GM12878 (cell line): ENCODE data around the gene ABCC1.

ENCODE experiments used
- EGR1 ChIP-seq, 2 experiments: IDR thresholded peaks; 1 replicate in 1 of 2; 2 replicates in 1 of 2; pipeline ENCODE4 v1.6.1; 2011 to 2012; ENCODE audit warnings: low read depth in 2 of 2, low read length in 2 of 2, borderline replicate concordance in 1 of 2, mild to moderate bottlenecking in 1 of 2, moderate library complexity in 1 of 2
- IRF4 ChIP-seq: IDR thresholded peaks from 2 replicates; pipeline ENCODE4 v1.6.1; 2011; ENCODE audit warnings: low read depth, low read length
- JUND ChIP-seq: IDR thresholded peaks from 2 replicates; pipeline ENCODE4 v1.6.1; 2012; ENCODE audit warnings: low read depth, mild to moderate bottlenecking, low read length, improper control_type of control experiment, moderate library complexity
- MYC ChIP-seq: IDR thresholded peaks from 2 replicates; pipeline ENCODE4 v1.6.1; 2011; ENCODE audit warnings: mild to moderate bottlenecking, low read length, moderate library complexity, inconsistent platforms; ENCODE audit not compliant: insufficient read depth, insufficient replicate concordance, insufficient read length, severe bottlenecking
- RFX5 ChIP-seq: IDR thresholded peaks from 2 replicates; pipeline ENCODE4 v1.6.1; 2011; ENCODE audit warnings: low read depth, low read length, improper control_type of control experiment
- ZNF384 ChIP-seq: IDR thresholded peaks from 2 replicates; pipeline ENCODE4 v1.6.1; 2012; ENCODE audit warnings: low read depth, mild to moderate bottlenecking, low read length, improper control_type of control experiment, borderline replicate concordance
- TF ChIP-seq, protein P1 (sequence below), 3 experiments: IDR thresholded peaks in 2 of 3; conservative IDR thresholded peaks in 1 of 3; 2 replicates each; pipeline ENCODE4 v1.5.1; 2011; ENCODE audit warnings: low read depth in 3 of 3, low read length in 3 of 3, mild to moderate bottlenecking in 3 of 3, control low read depth in 2 of 3, moderate library complexity in 2 of 3, inconsistent platforms in 1 of 3, mixed read lengths in 1 of 3; ENCODE audit not compliant: control insufficient read depth in 2 of 3, insufficient read depth in 1 of 3; ENCODE audit errors: extremely low read depth in 1 of 3

DNA sequence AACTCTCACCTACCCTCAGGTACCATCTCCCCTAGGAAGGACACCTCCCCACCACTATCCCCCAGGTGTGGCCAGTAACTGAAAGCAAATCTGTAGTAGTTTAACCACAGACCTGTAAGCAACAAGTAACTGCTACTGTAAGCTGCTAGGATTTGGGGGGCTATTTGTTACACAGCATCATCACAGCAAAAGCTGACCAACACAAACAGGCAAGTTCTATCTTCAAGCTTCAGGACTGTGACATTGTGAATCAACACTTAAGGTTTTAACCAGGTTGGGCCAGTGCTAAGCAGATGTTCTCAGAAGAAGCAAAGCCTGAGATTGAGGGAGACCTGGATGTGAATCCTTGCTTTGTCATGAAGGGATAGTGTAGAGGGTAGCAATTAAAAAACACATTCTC lies 226.9 kb downstream of the ABCC1 start:
- no peak for TF ChIP-seq JUND
- TF ChIP-seq, protein P1, sequence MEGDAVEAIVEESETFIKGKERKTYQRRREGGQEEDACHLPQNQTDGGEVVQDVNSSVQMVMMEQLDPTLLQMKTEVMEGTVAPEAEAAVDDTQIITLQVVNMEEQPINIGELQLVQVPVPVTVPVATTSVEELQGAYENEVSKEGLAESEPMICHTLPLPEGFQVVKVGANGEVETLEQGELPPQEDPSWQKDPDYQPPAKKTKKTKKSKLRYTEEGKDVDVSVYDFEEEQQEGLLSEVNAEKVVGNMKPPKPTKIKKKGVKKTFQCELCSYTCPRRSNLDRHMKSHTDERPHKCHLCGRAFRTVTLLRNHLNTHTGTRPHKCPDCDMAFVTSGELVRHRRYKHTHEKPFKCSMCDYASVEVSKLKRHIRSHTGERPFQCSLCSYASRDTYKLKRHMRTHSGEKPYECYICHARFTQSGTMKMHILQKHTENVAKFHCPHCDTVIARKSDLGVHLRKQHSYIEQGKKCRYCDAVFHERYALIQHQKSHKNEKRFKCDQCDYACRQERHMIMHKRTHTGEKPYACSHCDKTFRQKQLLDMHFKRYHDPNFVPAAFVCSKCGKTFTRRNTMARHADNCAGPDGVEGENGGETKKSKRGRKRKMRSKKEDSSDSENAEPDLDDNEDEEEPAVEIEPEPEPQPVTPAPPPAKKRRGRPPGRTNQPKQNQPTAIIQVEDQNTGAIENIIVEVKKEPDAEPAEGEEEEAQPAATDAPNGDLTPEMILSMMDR (IDR thresholded peaks at IDR 0.05 in 2 of 3, conservative IDR thresholded peaks at IDR 0.05 in 1 of 3; ENCODE audit: control insufficient read depth in 2 of 3, extremely low read depth in 1 of 3, insufficient read depth in 1 of 3, low read depth in 3 of 3, low read length in 3 of 3), result no peak
- no peak for TF ChIP-seq RFX5
- TF ChIP-seq IRF4, result no peak
- TF ChIP-seq MYC, result no peak
- no peak for TF ChIP-seq EGR1 (IDR thresholded peaks at IDR 0.05; ENCODE audit: borderline replicate concordance in 1 of 2, low read depth in 2 of 2, low read length in 2 of 2)
- TF ChIP-seq ZNF384, result no peak
